GM12878 (cell line): ENCODE measurements around the gene BOLA2B. TPM values are rescaled to one million over a fixed set of nuclear protein-coding genes. Genes with fewer than 3 reads are reported as not detected.

Experiments
- ATAC-seq: fragments of 200-7000 bp; cut with Tn5 transposase; 3 replicates; pipeline ENCODE4 v1.9.1; 2020; ENCODE audit warnings: mild to moderate bottlenecking, moderate library complexity
- BruUV-seq: library from RNA; stranded (reverse); fragments of 400-500 nt; replicated peaks from 2 replicates; lab custom pipeline; 2021; lab: Mats Ljungman, UMichigan
- CTCF ChIA-PET: fragments of 300-600 bp; sonication (Branson Sonifier 250); formaldehyde crosslinking; extraction: SDS; loops from one replicate; lab custom pipeline; 2021; ENCODE audit warnings: inconsistent platforms; lab: Yijun Ruan, JAX
- POLR2A ChIA-PET: fragments of 350-600 bp; formaldehyde crosslinking; extraction: SDS; loops from one replicate; lab custom pipeline; 2021; ENCODE audit warnings: inconsistent platforms; lab: Charles Lee
- RAD21 ChIA-PET: fragments of 300-600 bp; sonication (Branson Sonifier 250); formaldehyde crosslinking; loops from one replicate; lab custom pipeline; 2023; ENCODE audit warnings: antibody characterized with exemption; ENCODE audit not compliant: unreplicated experiment; lab: Charles Lee
- SMC1A ChIA-PET: fragments of 300-600 bp; sonication (Branson Sonifier 250); formaldehyde crosslinking; loops from one replicate; lab custom pipeline; 2023; ENCODE audit not compliant: unreplicated experiment, uncharacterized antibody; lab: Charles Lee
- DNase-seq: peaks from one replicate; pipeline ENCODE4 v3.0.0-alpha.2; 2011; ENCODE audit warnings: low read depth, low spot score
- FAIRE-seq: peaks from 3 replicates; lab custom pipeline; 2011; peaks lifted over from hg19 to GRCh38; lab: Jason Lieb, UNC
- H2AFZ ChIP-seq: 2 replicates; pipeline ENCODE4 v1.6.0; 2011; ENCODE audit warnings: low read depth, low read length, control low read depth; ENCODE audit not compliant: control insufficient read depth
- H3K27ac ChIP-seq: 2 replicates; pipeline ENCODE4 v1.5.1; 2011; ENCODE audit warnings: control low read depth; ENCODE audit not compliant: control insufficient read depth, insufficient read depth
- H3K27me3 ChIP-seq, 2 experiments: replicated peaks in 1 of 2; 2 replicates each; pipeline versions ENCODE4 v1.6.0 to v1.6.1; 2011; ENCODE audit warnings: low read length in 1 of 2; ENCODE audit not compliant: control insufficient read depth in 2 of 2, insufficient read depth in 2 of 2
- H3K36me3 ChIP-seq, 2 experiments: 2 replicates each; pipeline ENCODE4 v1.5.1; 2011; ENCODE audit warnings: low read length in 1 of 2; ENCODE audit not compliant: control insufficient read depth in 2 of 2, insufficient read depth in 2 of 2
- H3K4me1 ChIP-seq: 2 replicates; pipeline ENCODE4 v1.6.1; 2011; ENCODE audit warnings: mild to moderate bottlenecking, low read length, moderate library complexity, mixed read lengths; ENCODE audit not compliant: control insufficient read depth, insufficient read depth
- H3K4me2 ChIP-seq: 2 replicates; pipeline ENCODE4 v1.6.0; 2011; ENCODE audit warnings: control low read depth; ENCODE audit not compliant: control insufficient read depth, insufficient read depth
- H3K4me3 ChIP-seq: fragments of 200-600 bp; sonication (generic); 2 replicates; pipeline ENCODE4 v1.5.1; 2016
- H3K79me2 ChIP-seq: 2 replicates; pipeline ENCODE4 v1.6.0; 2011; ENCODE audit warnings: low read length; ENCODE audit not compliant: control insufficient read depth, insufficient read depth
- H3K9ac ChIP-seq: 2 replicates; pipeline ENCODE4 v1.8.0; 2011; ENCODE audit warnings: low read length, control low read depth, mixed read lengths; ENCODE audit not compliant: control insufficient read depth, insufficient read depth
- H3K9me3 ChIP-seq: replicated peaks from 3 replicates; pipeline ENCODE4 v1.5.1; 2011; ENCODE audit warnings: mild to moderate bottlenecking, low read length; ENCODE audit not compliant: control insufficient read depth, insufficient read depth
- H4K20me1 ChIP-seq: 2 replicates; pipeline ENCODE4 v1.6.0; 2011; ENCODE audit not compliant: control insufficient read depth, insufficient read depth
- ASH2L ChIP-seq: fragments of 300-600, 200-600 bp; sonication (generic); IDR thresholded peaks from 2 replicates; pipeline ENCODE4 v1.6.1; 2017; ENCODE audit warnings: low read depth, mild to moderate bottlenecking, borderline replicate concordance
- BCL3 ChIP-seq: IDR thresholded peaks from 2 replicates; pipeline ENCODE4 v1.6.1; 2011; ENCODE audit warnings: borderline replicate concordance, low read depth, mild to moderate bottlenecking, moderate library complexity, low read length; ENCODE audit not compliant: insufficient read depth, poor library complexity, severe bottlenecking
- FOS ChIP-seq: IDR thresholded peaks from 3 replicates; pipeline ENCODE4 v1.6.1; 2011; ENCODE audit warnings: borderline replicate concordance; ENCODE audit not compliant: insufficient read length; ENCODE audit errors: extremely low read depth
- FOXM1 ChIP-seq: IDR thresholded peaks from 2 replicates; pipeline ENCODE4 v1.6.1; 2012; ENCODE audit warnings: low read depth, mild to moderate bottlenecking, inconsistent platforms, low read length, moderate library complexity
- KAT2A ChIP-seq: conservative IDR thresholded peaks from 2 replicates; pipeline ENCODE4 v1.6.1; 2011; ENCODE audit warnings: low read depth, low read length; ENCODE audit not compliant: control insufficient read depth
- MAX ChIP-seq: IDR thresholded peaks from 2 replicates; pipeline ENCODE4 v1.6.1; 2012; ENCODE audit warnings: low read depth, low read length, improper control_type of control experiment
- NFXL1 ChIP-seq: fragments of 450-650 bp; IDR thresholded peaks from 2 replicates; pipeline ENCODE4 v1.6.1; 2017; ENCODE audit warnings: antibody characterized with exemption, mild to moderate bottlenecking, borderline replicate concordance
- PAX5 ChIP-seq: IDR thresholded peaks from 2 replicates; pipeline ENCODE4 v1.6.1; 2011; ENCODE audit warnings: low read depth, low read length, borderline replicate concordance
- PML ChIP-seq: IDR thresholded peaks from 2 replicates; pipeline ENCODE4 v1.6.1; 2012; ENCODE audit warnings: low read length, inconsistent platforms
- RBBP5 ChIP-seq: fragments of 200-600 bp; sonication (generic); conservative IDR thresholded peaks from 2 replicates; pipeline ENCODE4 v1.6.1; 2016
- SIX5 ChIP-seq: IDR thresholded peaks from 2 replicates; pipeline ENCODE4 v1.6.1; 2011; ENCODE audit warnings: mild to moderate bottlenecking, low read depth, low read length, moderate library complexity; ENCODE audit not compliant: severe bottlenecking
- SPI1 ChIP-seq: IDR thresholded peaks from 2 replicates; pipeline ENCODE4 v1.6.1; 2011; ENCODE audit warnings: low read depth, mild to moderate bottlenecking, low read length, moderate library complexity, borderline replicate concordance; ENCODE audit not compliant: insufficient read depth
- SREBF2 ChIP-seq: IDR thresholded peaks from 2 replicates; pipeline ENCODE4 v1.6.1; 2012; ENCODE audit warnings: mild to moderate bottlenecking, low read length
- STAT1 ChIP-seq: fragments of 450-650 bp; conservative IDR thresholded peaks from 2 replicates; pipeline ENCODE4 v1.6.1; 2014; ENCODE audit warnings: antibody characterized with exemption, mild to moderate bottlenecking
- TARDBP ChIP-seq: IDR thresholded peaks from 2 replicates; pipeline ENCODE4 v1.6.1; 2016; ENCODE audit warnings: borderline replicate concordance
- ZBTB33 ChIP-seq: fragments of 450-650 bp; IDR thresholded peaks from 2 replicates; pipeline ENCODE4 v1.6.1; 2017; ENCODE audit warnings: mild to moderate bottlenecking
- ZBTB40 ChIP-seq: fragments of 450-650 bp; IDR thresholded peaks from 2 replicates; pipeline ENCODE4 v1.6.1; 2016; ENCODE audit warnings: mild to moderate bottlenecking, moderate library complexity, borderline replicate concordance
- ZNF217 ChIP-seq: fragments of 450-650 bp; IDR thresholded peaks from 2 replicates; pipeline ENCODE4 v1.6.1; 2017; ENCODE audit warnings: antibody characterized with exemption, mild to moderate bottlenecking
- ZNF274 ChIP-seq: IDR thresholded peaks from one replicate; pipeline ENCODE4 v1.8.0; 2011; ENCODE audit not compliant: insufficient read length, insufficient read depth
- WGBS: methylation state at CpG from one replicate; pipeline ENCODE4 v1.1.6; 2016; ENCODE audit warnings: low lambda C conversion rate; ENCODE audit not compliant: insufficient replicate concordance, insufficient coverage; ENCODE audit errors: missing lambda C conversion rate; 5-methylcytosine and 5-hydroxymethylcytosine counted together
- in situ Hi-C: fragments of 300-500 bp; cut with MboI; formaldehyde crosslinking; loops from 9 replicates; pipeline ENCODE4 v1.14.3; 2018; ENCODE audit warnings: mixed read lengths
- intact Hi-C: fragments of 100-400 bp; cut with micrococcal nuclease; formaldehyde crosslinking; loops from one replicate; pipeline ENCODE4 v1.14.2; 2022; ENCODE audit not compliant: unreplicated experiment
- polyA plus RNA-seq, 11 experiments: library from polyadenylated mRNA; depleted of rRNA in 4 of 11; unstranded in 6 of 11; stranded (reverse) in 5 of 11; fragments of >200 nt; fragmentation: Nextera tagmentation in 4 of 11; fragmentation: Illumina TruSeq in 1 of 11; extraction: Ambion mirVana in 4 of 11; extraction: Trizol in 1 of 11; gene quantifications; 1 replicate in 1 of 11; 2 replicates in 10 of 11; pipeline versions ENCODE4 v1.2.1 to v1.2.3, GENCODE V29; 2011 to 2016; ENCODE audit warnings: inconsistent platforms in 2 of 11, missing spikeins in 2 of 11, low read depth in 1 of 11
- total RNA-seq, 4 experiments: library from RNA; depleted of rRNA in 3 of 4; stranded (reverse); fragments of >200 nt in 3 of 4; fragmentation: Illumina TruSeq in 1 of 4; extraction: Trizol in 1 of 4; gene quantifications; 2 replicates each; pipeline versions ENCODE4 v1.2.1 to v1.2.3, GENCODE V29; 2013 to 2021

Gene BOLA2B
- total and polyA plus RNA-seq, 10 of the 15 experiments (the other 5 are each of a cell fraction or from before 2014, with no cell fraction given), result 39.9 to 292 (median 130) TPM

GRCh38 chr16:30145657-30146056 is 47.8 kb downstream of the BOLA2B start:
- no peaks in the 10 kb centered on the region for H4K20me1 ChIP-seq
- ChIA-PET RAD21 (no interaction called here), CTCF (interaction anchor here (0.7 kb wide), 1 partner anchor 264 kb away, joined by 3 read pairs; no protein-coding TSS in a partner anchor), POLR2A (no interaction called here), SMC1A (no interaction called here)
- no peaks in the 10 kb centered on the region for H3K36me3 ChIP-seq
- no TSS peak for BruUV-seq
- peaks cover 6% of the 10 kb centered on the region for H3K9me3 ChIP-seq
- intact Hi-C loops, result no loop called here
- WGBS, result 4% methylated on average over 1 of the region's 1 CpG
- FAIRE-seq (no peak), DNase-seq (no peak), ATAC-seq (no peak)
- H3K4me3 ChIP-seq, result no peak overlapping the region
- no peak overlapping the region for H3K27ac ChIP-seq
- H2AFZ ChIP-seq, result no peak overlapping the region
- in situ Hi-C loops, result no loop called here
- H3K27me3 ChIP-seq, result no peaks in the 10 kb centered on the region
- H3K79me2 ChIP-seq, result no peaks in the 10 kb centered on the region
- no peaks in the 10 kb centered on the region for H3K4me1 ChIP-seq
- H3K9ac ChIP-seq, result no peak overlapping the region
- H3K4me2 ChIP-seq, result no peak overlapping the region
- no peak for TF ChIP-seq ZBTB33
- TF ChIP-seq ZNF274, result no peak
- TF ChIP-seq KAT2A, result no peak
- TF ChIP-seq SIX5, result no peak
- no peak for TF ChIP-seq FOS
- TF ChIP-seq SPI1, result no peak
- TF ChIP-seq NFXL1, result no peak
- no peak for TF ChIP-seq ASH2L
- no peak for TF ChIP-seq PML
- no peak for TF ChIP-seq SREBF2
- TF ChIP-seq STAT1, result no peak
- no peak for TF ChIP-seq PAX5
- TF ChIP-seq ZNF217, result no peak
- no peak for TF ChIP-seq BCL3
- TF ChIP-seq RBBP5, result no peak
- TF ChIP-seq MAX, result no peak
- TF ChIP-seq TARDBP, result no peak
- no peak for TF ChIP-seq ZBTB40
- TF ChIP-seq FOXM1, result no peak
